Endothelial cell of umbilical vein (primary cell): ENCODE results near the gene TMEM87B. TPM values are rescaled to one million over a fixed set of nuclear protein-coding genes. Genes with fewer than 3 reads are reported as not detected.

ENCODE experiments used
- BruUV-seq: library from RNA; stranded (reverse); fragments of 400-500 nt; replicated peaks from 2 replicates; lab custom pipeline; 2021; lab: Mats Ljungman, UMichigan
- CTCF ChIA-PET: fragments of 300-600, 350-600 bp; sonication (Branson Sonifier 250); formaldehyde crosslinking; loops from one replicate; lab custom pipeline; 2021; ENCODE audit warnings: antibody characterized with exemption, inconsistent platforms; lab: Charles Lee
- POLR2A ChIA-PET: fragments of 300-600, 350-600 bp; sonication (Branson Sonifier 250); formaldehyde crosslinking; loops from one replicate; lab custom pipeline; 2021; ENCODE audit warnings: antibody characterized with exemption, inconsistent platforms; lab: Charles Lee
- DNase-seq: peaks from one replicate; pipeline ENCODE4 v3.0.0-alpha.2; 2011; ENCODE audit warnings: low read depth, low spot score
- FAIRE-seq: peaks from 2 replicates; lab custom pipeline; 2011; peaks lifted over from hg19 to GRCh38; lab: Jason Lieb, UNC
- H2AFZ ChIP-seq: 2 replicates; pipeline ENCODE4 v1.6.0; 2012; ENCODE audit warnings: low read depth, low read length, control low read depth, inconsistent platforms
- H3K27ac ChIP-seq: 2 replicates; pipeline ENCODE4 v1.5.1; 2011; ENCODE audit warnings: low read depth, mild to moderate bottlenecking, control low read depth, low read length, moderate library complexity; ENCODE audit not compliant: insufficient read depth
- H3K27me3 ChIP-seq, 2 experiments: 2 replicates each; pipeline versions ENCODE4 v1.6.0 to v1.6.1; 2011; ENCODE audit warnings: low read length in 2 of 2, mixed read lengths in 1 of 2; ENCODE audit not compliant: control insufficient read depth in 2 of 2, insufficient read depth in 2 of 2
- H3K36me3 ChIP-seq, 2 experiments: 2 replicates in 1 of 2; 3 replicates in 1 of 2; pipeline ENCODE4 v1.5.1; 2011; ENCODE audit warnings: low read length in 2 of 2, mild to moderate bottlenecking in 1 of 2, moderate library complexity in 1 of 2; ENCODE audit not compliant: control insufficient read depth in 2 of 2, insufficient read depth in 2 of 2; ENCODE audit errors: extremely low read depth in 1 of 2
- H3K4me1 ChIP-seq: 3 replicates; pipeline ENCODE4 v1.5.1; 2011; ENCODE audit warnings: mild to moderate bottlenecking, low read length; ENCODE audit not compliant: control insufficient read depth, insufficient read depth; ENCODE audit errors: extremely low read depth
- H3K4me2 ChIP-seq: 2 replicates; pipeline ENCODE4 v1.6.1; 2011; ENCODE audit warnings: low read length, control low read depth, mixed read lengths; ENCODE audit not compliant: insufficient read depth
- H3K4me3 ChIP-seq, 3 experiments: fragments of 200-600 bp in 1 of 3; sonication (generic), shearing (Covaris generic) in 1 of 3; replicated peaks in 1 of 3; 2 replicates each; pipeline ENCODE4 v1.5.1; 2011 to 2016; ENCODE audit warnings: control low read depth in 3 of 3, low read length in 3 of 3, mild to moderate bottlenecking in 2 of 3, inconsistent platforms in 1 of 3, low read depth in 1 of 3, moderate library complexity in 1 of 3; ENCODE audit not compliant: insufficient read depth in 1 of 3
- H3K79me2 ChIP-seq: 2 replicates; pipeline ENCODE4 v1.6.0; 2012; ENCODE audit warnings: low read length, inconsistent platforms; ENCODE audit not compliant: control insufficient read depth, insufficient read depth
- H3K9ac ChIP-seq: replicated peaks from 2 replicates; pipeline ENCODE3; 2011; ENCODE audit warnings: low read length, control low read depth; ENCODE audit not compliant: insufficient read depth; ENCODE audit errors: extremely low read depth
- H3K9me1 ChIP-seq: replicated peaks from 3 replicates; pipeline ENCODE4 v1.6.0; 2011; ENCODE audit warnings: mild to moderate bottlenecking, low read length; ENCODE audit not compliant: control insufficient read depth, insufficient read depth; ENCODE audit errors: extremely low read depth
- H3K9me3 ChIP-seq: replicated peaks from 2 replicates; pipeline ENCODE4 v1.5.1; 2012; ENCODE audit warnings: low read length, inconsistent platforms; ENCODE audit not compliant: control insufficient read depth, insufficient read depth
- H4K20me1 ChIP-seq: replicated peaks from 2 replicates; pipeline ENCODE3; 2011; ENCODE audit warnings: mild to moderate bottlenecking, low read length; ENCODE audit not compliant: control insufficient read depth, insufficient read depth; ENCODE audit errors: extremely low read depth
- CTCF ChIP-seq, 2 donors: IDR thresholded peaks; 1 replicate in 1 of 2; 2 replicates in 1 of 2; pipeline ENCODE4 v1.5.1; 2011; ENCODE audit warnings: low read length in 2 of 2, mild to moderate bottlenecking in 2 of 2, moderate library complexity in 2 of 2, control low read depth in 1 of 2, inconsistent platforms in 1 of 2, low read depth in 1 of 2; ENCODE audit not compliant: insufficient read depth in 1 of 2; ENCODE audit errors: extremely low read depth in 1 of 2
- EZH2 ChIP-seq: IDR thresholded peaks from 2 replicates; pipeline ENCODE4 v1.6.1; 2012; ENCODE audit warnings: borderline replicate concordance, low read depth, mild to moderate bottlenecking, moderate library complexity, low read length, inconsistent platforms; ENCODE audit not compliant: severe bottlenecking
- FOS ChIP-seq: IDR thresholded peaks from 2 replicates; pipeline ENCODE4 v1.6.1; 2011; ENCODE audit warnings: mild to moderate bottlenecking, low read length, moderate library complexity, borderline replicate concordance; ENCODE audit not compliant: insufficient read depth
- GATA2 ChIP-seq: IDR thresholded peaks from 2 replicates; pipeline ENCODE4 v1.7.0; 2011; ENCODE audit warnings: low read depth, mild to moderate bottlenecking, moderate library complexity, mixed read lengths, low read length; ENCODE audit not compliant: insufficient read length, insufficient read depth
- JUN ChIP-seq: IDR thresholded peaks from 2 replicates; pipeline ENCODE4 v1.6.1; 2011; ENCODE audit warnings: borderline replicate concordance, low read depth; ENCODE audit not compliant: insufficient read length, insufficient read depth
- MAX ChIP-seq: IDR thresholded peaks from 2 replicates; pipeline ENCODE4 v1.6.1; 2011; ENCODE audit not compliant: insufficient read depth, insufficient read length
- MYC ChIP-seq: IDR thresholded peaks from one replicate; pipeline ENCODE4 v1.6.1; 2011; ENCODE audit warnings: mild to moderate bottlenecking, low read depth, low read length
- POLR2A ChIP-seq: IDR thresholded peaks from 2 replicates; pipeline ENCODE4 v1.6.1; 2012; ENCODE audit warnings: low read depth, mild to moderate bottlenecking, control low read depth, low read length
- POLR2AphosphoS5 ChIP-seq: IDR thresholded peaks from 2 replicates; pipeline ENCODE4 v1.6.1; 2012; ENCODE audit warnings: low read depth, mild to moderate bottlenecking, control low read depth, low read length, moderate library complexity; ENCODE audit not compliant: insufficient read depth
- dilution Hi-C: fragments of 300-500 bp; cut with MboI; formaldehyde crosslinking; loops from one replicate; pipeline ENCODE4 v1.15.0; 2019; ENCODE audit warnings: low sequenced_read_pairs; ENCODE audit not compliant: extremely low pct_ligation_motif_present
- intact Hi-C: fragments of 100-400 bp; cut with micrococcal nuclease; formaldehyde crosslinking; loops from one replicate; pipeline ENCODE4 v1.10.0; 2022
- polyA plus RNA-seq, 4 experiments: library from polyadenylated mRNA; depleted of rRNA in 3 of 4; stranded (reverse) in 3 of 4; unstranded in 1 of 4; fragments of >200 nt; gene quantifications; 2 replicates each; pipeline versions ENCODE4 v1.2.1 to v1.2.3, GENCODE V29; 2011 to 2012; ENCODE audit warnings: missing spikeins in 1 of 4
- total RNA-seq: library from RNA; stranded (reverse); gene quantifications from 2 replicates; pipeline ENCODE4 v1.2.3, GENCODE V29; 2021

TMEM87B gene
- total and polyA plus RNA-seq, 2 donors (not counting 3 experiments of a cell fraction or from before 2014, with no cell fraction given) = 17.6 to 21.5 TPM

GRCh38 chr2:112150851-112151250, 95.8 kb downstream of the TMEM87B start:
- no TSS peak for BruUV-seq
- H3K36me3 ChIP-seq = no peaks in the 10 kb centered on the region
- H2AFZ ChIP-seq = no peak overlapping the region
- no peak overlapping the region for H3K27ac ChIP-seq
- H3K4me2 ChIP-seq = no peak overlapping the region
- no peak overlapping the region for H3K4me3 ChIP-seq
- no peaks in the 10 kb centered on the region for H3K27me3 ChIP-seq
- no peaks in the 10 kb centered on the region for H3K9me3 ChIP-seq
- H3K4me1 ChIP-seq = peaks cover 14% of the 10 kb centered on the region
- ChIA-PET CTCF (interaction anchor here (0.6 kb wide), 1 partner anchor 65 kb away, joined by 3 read pairs; no protein-coding TSS in a partner anchor), POLR2A (no interaction called here)
- H4K20me1 ChIP-seq = no peaks in the 10 kb centered on the region
- intact Hi-C loops = no loop called here
- H3K79me2 ChIP-seq = no peaks in the 10 kb centered on the region
- H3K9me1 ChIP-seq = no peaks in the 10 kb centered on the region
- DNase-seq (no peak), FAIRE-seq (no peak)
- H3K9ac ChIP-seq = no peak overlapping the region
- dilution Hi-C loops = no loop called here
- no peak for TF ChIP-seq MYC
- no peak for TF ChIP-seq POLR2AphosphoS5
- TF ChIP-seq POLR2A = no peak
- no peak for TF ChIP-seq MAX
- no peak for TF ChIP-seq CTCF (IDR thresholded peaks at IDR 0.05; ENCODE audit: extremely low read depth in 1 of 2, insufficient read depth in 1 of 2, low read depth in 1 of 2, low read length in 2 of 2)
- TF ChIP-seq GATA2 = no peak
- no peak for TF ChIP-seq EZH2
- no peak for TF ChIP-seq FOS
- TF ChIP-seq JUN = no peak
